AML-193 (cell line): ENCODE results near the gene HTR1D.
"Not testable (repeated sequence)": the region's sequence is repeated elsewhere in the genome, so short reads cannot be mapped to it uniquely, and the experiment has no call there.

Experiments used
- DNase-seq, 2 experiments: peaks; one replicate each; lab custom pipeline; 2025; lab: John Stamatoyannopoulos, UW

HTR1D gene

GRCh38 chr1:23217421-23218115 is at the start of gene HTR1D:
HTR1D (minus strand) TSS chr1:23217502; CDS start chr1:23194219, 23,283 bp downstream.
- no peak for DNase-seq

GRCh38 chr1:23263380-23263887 is 46.1 kb upstream of the HTR1D start:
- no peak for DNase-seq

GRCh38 chr1:23258082-23258481 is 40.8 kb upstream of the HTR1D start:
- not testable (repeated sequence) for DNase-seq

GRCh38 chr1:23257371-23257770 is 40.1 kb upstream of the HTR1D start:
- not testable (repeated sequence) for DNase-seq

- DNase-seq = no peak
Measured at GRCh38 chr1:23254584-23254983, 37.3 kb upstream of the HTR1D start.

- no peak for DNase-seq
Measured at GRCh38 chr1:23251812-23252211, 34.5 kb upstream of the HTR1D start.

GRCh38 chr1:23249787-23250454 is 32.6 kb upstream of the HTR1D start:
- DNase-seq = no peak

GRCh38 chr1:23247276-23247675 is 30.0 kb upstream of the HTR1D start:
- DNase-seq = no peak

- no peak for DNase-seq
Measured at GRCh38 chr1:23246274-23246673, 29.0 kb upstream of the HTR1D start.

GRCh38 chr1:23244256-23244761 is 27.0 kb upstream of the HTR1D start:
- no peak for DNase-seq

GRCh38 chr1:23242414-23242813 is 25.1 kb upstream of the HTR1D start:
- no peak for DNase-seq

- DNase-seq = no peak
Measured at GRCh38 chr1:23239638-23240295, 22.5 kb upstream of the HTR1D start.

- DNase-seq = no peak
Measured at GRCh38 chr1:23238565-23238964, 21.3 kb upstream of the HTR1D start.

- no peak for DNase-seq
Measured at GRCh38 chr1:23237508-23237907, 20.2 kb upstream of the HTR1D start.

- DNase-seq = no peak
Measured at GRCh38 chr1:23227806-23228205, 10.5 kb upstream of the HTR1D start.

GRCh38 chr1:23224739-23225648 is 7.7 kb upstream of the HTR1D start:
- DNase-seq = no peak

- DNase-seq = not testable (repeated sequence)
Measured at GRCh38 chr1:23223963-23224362, 6.7 kb upstream of the HTR1D start.

GRCh38 chr1:23223490-23223951 is 6.2 kb upstream of the HTR1D start:
- DNase-seq = not testable (repeated sequence)

GRCh38 chr1:23222742-23223141 is 5.4 kb upstream of the HTR1D start:
- no peak for DNase-seq

- no peak for DNase-seq
Measured at GRCh38 chr1:23222331-23222730, 5.0 kb upstream of the HTR1D start.

- no peak for DNase-seq
Measured at GRCh38 chr1:23221107-23221506, 3.8 kb upstream of the HTR1D start.
